GM19324 (cell line): ENCODE measurements around the gene UTP20.
"Not testable (repeated sequence)": the region's sequence is repeated elsewhere in the genome, so short reads cannot be mapped to it uniquely, and the experiment has no call there.

Experiments used
- ATAC-seq: cut with Tn5 transposase; IDR thresholded peaks from one replicate; pipeline ENCODE4 v1.9.1; 2021; ENCODE audit warnings: mild to moderate bottlenecking, moderate library complexity; ENCODE audit not compliant: unreplicated experiment, low FRiP score

Gene UTP20

DNA sequence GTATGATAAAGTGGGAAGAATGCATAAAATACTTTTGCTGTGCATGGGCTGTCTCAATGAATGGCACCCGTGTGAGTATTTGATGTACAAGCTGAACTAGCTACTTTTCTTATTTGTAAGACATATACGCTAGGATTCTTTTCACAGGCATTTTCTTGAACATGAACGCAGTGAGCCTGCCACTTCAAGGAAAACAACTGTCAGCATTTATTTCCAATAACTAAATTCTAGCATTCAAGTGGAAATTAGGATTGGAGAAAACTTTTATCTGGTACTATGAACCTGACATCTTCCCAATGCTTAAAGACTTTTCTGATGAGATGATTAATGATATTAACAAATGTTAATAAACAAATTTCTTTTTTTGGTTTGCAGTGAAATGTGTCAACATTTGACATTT is 45.7 kb downstream of the UTP20 start:
- ATAC-seq, result no peak

DNA sequence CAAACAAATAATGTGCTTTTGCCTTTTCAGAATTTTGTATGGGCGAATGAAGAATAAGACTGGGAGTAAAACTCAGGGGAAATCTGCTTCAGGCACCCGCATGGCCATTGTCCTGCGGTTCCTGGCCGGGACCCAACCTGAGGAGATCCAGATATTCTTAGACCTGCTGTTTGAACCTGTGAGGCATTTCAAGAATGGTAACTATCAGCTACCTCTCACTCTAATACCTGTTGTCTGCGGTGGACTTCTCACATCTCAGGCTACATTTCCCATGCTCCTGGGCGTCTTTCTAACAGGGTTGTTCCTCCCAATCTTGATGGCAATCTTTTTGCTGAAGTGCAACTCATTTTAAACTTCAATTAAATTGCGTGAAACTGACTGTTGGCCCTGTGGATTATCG is 47.1 kb downstream of the UTP20 start:
- ATAC-seq, result no peak

DNA sequence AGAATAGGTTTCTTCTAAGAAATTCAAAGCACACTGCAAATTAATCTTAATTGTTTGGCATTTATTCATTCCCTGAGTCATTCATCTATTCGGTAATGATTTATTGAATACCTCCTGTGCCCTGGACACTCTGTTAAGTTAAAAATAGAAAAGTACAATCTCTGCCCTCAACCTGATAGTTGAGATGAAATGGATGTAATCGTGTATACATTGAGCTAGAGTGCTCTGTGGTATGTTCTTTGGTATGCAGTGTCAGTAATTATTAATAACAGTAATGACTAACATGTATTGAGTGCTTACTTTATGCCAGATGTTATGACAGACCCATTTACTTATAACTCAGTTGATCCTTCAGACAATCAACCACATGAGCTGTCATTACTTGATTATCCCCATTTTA is 47.6 kb downstream of the UTP20 start:
- no peak for ATAC-seq

DNA sequence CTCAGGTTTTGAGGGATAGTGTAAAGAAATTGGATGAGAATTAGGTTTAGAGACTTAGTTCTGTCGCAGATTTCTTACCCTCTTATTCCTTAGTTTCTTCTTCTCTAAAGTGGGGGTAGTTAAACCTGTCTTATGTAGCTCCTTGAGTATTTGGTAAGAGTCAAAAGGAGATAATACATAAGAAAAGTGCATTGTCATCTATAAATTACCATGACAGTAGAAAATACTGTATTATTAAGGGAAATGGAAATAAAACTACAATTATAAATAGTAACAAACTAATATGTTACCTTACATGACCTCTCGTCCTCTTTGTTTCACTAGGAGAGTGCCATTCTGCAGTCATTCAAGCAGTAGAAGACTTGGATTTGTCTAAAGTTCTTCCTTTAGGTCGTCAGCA is 49.0 kb downstream of the UTP20 start:
- ATAC-seq, result no peak

GRCh38 chr12:101330631-101331030 is 50.7 kb downstream of the UTP20 start:
- no peak for ATAC-seq

- ATAC-seq, result no peak
These were observed 56.5 kb downstream of the UTP20 start for GRCh38 chr12:101336437-101336836.

DNA sequence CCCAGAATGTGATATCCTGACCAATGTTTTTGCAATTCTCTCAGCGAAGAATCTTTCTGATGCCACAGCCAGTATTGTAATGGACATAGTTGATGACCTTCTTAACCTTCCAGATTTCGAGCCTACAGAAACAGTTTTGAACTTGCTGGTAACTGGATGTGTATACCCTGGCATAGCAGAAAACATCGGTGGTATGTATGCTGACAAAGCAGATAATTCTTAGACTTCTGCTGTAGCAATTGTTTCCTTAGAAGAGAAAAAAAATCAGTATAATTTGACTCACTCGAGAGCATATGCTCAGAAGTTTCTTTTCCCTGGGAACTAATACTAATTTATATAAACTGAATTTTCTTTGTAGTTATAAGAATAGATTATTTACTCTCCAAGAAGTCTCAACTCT is 58.2 kb downstream of the UTP20 start:
- no peak for ATAC-seq

DNA sequence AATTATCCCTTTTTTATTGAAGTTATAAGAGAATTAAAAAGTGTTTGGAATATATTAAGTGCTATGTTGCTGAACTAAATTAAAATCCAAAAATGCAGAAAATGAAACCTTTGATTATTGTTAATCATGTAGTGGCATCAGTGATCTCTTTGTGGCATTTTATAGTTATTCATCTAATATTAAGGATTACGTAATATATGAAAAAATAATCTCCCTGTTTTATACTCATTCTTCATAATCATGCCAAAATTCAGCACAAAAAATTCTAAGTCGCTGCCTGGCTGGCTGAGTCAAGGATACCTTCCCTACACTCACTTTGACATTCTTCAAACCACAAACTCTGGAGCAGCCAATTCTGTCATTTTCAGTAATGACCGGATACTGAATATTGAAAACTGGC is 64.0 kb downstream of the UTP20 start:
- no peak for ATAC-seq

- ATAC-seq, result no peak
These were observed 71.8 kb downstream of the UTP20 start for GRCh38 chr12:101351682-101352081.

DNA sequence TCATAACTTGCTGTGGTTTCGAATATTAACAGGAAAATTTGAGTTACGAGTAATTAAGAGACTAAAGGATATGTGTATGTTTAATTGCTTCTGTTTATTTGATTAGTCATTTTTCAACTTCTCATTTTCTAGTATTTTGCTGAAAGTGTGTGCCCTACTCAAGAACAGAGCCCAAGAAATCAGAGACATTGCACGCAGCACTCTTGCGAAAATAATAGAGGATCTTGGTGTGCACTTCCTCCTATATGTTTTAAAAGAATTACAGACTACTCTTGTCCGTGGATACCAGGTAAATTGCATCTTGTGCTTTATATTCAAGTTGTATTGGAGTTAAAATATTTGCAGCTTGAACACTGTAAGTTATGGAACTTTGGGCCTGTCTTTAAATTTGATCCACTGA is 76.9 kb downstream of the UTP20 start:
- no peak for ATAC-seq

DNA sequence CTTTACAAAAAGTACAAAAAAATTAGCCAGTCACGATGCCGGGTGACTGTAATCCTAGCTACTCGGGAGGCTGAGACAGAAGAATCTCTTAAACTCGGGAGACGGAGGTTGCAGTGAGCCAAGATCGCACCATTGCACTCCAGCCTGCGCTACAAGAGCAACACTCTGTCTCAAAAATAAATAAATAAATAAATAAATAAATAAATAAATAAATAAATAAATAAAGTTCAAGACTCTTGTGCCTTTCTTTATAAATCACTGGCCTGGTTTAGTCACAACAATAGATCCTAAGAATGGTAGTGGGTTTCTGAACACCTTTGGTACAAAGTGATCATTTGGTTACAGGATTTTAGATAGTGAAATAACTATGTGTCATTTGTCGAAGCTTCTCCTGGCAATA is 81.5 kb downstream of the UTP20 start:
- no peak for ATAC-seq

DNA sequence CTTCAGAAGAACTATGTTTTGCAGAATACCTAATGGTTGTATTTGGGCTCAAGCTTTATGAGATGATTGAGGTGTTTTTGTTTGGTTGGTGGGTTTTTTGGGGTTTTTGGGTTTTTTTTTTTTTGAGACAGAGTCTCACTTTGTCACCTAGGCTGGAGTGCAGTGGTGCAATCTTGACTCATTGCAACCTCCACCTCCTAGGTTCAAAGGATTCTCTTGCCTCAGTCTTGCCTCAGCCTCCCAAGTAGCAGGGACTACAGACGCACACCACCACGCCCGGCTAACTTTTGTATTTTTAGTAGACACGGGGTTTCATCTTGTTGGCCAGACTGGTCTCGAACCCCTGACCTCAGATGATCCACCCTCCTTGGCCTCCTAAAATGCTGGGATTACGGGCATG is 88.1 kb downstream of the UTP20 start:
- ATAC-seq, result no peak

DNA sequence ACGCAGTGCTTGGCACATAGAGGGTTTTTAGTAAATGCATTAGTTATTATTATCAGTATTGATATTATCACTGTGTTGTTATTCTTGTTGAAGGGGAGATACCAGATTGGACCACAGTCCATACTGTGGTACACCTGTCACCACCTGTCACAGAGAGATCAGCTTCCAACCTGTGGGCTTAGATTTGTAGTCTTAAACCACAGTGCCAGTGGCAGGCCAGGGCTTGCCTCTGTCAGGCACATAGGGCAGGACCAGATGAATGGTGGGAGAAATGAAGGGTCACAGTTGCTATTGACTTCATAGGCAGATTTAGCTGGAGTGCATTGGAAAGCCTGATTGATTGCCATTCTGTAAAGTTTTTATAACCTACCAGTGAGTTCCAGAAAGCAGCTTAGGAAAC is 92.5 kb downstream of the UTP20 start:
- no peak for ATAC-seq

- no peak for ATAC-seq
These were observed 95.7 kb downstream of the UTP20 start for GRCh38 chr12:101375573-101375972.

GRCh38 chr12:101379149-101379548 is 99.2 kb downstream of the UTP20 start:
- ATAC-seq, result no peak

DNA sequence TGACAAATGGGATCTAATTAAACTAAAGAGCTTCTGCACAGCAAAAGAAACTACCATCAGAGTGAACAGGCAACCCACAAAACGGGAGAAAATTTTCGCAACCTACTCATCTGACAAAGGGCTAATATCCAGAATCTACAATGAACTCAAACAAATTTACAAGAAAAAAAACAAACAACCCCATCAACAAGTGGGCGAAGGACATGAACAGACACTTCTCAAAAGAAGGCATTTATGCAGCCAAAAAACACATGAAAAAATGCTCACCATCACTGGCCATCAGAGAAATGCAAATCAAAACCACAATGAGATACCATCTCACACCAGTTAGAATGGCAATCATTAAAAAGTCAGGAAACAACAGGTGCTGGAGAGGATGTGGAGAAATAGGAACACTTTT is 111.3 kb downstream of the UTP20 start:
- not testable (repeated sequence) for ATAC-seq

GRCh38 chr12:101407049-101407435 is 127.1 kb downstream of the UTP20 start:
- ATAC-seq, result peak; percentile 13

DNA sequence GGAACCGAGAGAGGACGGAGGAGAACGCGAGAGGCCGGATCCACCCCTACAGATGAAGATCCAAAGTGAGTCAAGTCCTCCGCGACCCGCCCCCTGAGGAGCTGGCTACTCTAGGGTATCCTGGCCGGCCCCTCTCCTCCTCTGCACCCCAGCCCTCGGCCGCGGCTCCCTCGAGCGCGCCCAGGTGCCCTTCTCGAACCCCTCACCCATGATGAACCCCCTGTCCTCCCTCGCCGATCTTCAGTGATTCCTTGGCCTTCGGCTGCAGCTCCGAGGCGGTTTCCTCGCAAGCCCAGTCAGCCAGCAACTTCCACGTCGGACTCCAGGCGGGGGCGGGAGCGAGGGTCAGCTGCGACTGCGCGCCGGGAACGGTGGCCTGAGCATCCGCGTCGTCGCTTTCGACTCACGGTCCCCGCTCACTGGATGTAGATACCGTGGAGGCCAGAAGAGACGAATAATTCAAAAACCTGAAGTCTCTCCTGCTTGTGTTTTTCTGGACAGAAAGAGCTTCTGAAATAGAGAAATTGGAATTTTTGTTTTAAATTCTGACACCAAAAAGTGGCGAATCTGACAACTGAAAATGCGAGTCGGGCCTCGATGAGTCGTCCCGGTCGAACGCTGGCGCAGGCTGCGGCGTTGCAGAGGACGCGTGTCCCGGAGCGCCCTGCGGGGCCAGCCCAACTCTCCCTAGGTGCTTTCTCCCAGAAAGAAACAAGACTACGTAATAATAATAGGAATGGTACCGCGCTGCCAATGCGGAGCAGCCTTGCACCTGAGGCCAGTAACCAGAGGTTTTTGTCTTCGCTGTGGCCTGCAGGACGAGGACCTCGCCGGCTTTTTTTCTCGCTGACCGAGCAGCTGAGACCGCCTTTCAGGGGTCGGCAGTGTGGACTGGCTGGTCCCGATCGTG is 127.8 kb downstream of the UTP20 start, which contains the start of gene ARL1:
TSS of gene ARL1 (minus strand) at position 337 of the 910 bp plus-strand sequence. CDS start at position 210, 127 bp downstream.
- ATAC-seq, result peak; percentile 86

DNA sequence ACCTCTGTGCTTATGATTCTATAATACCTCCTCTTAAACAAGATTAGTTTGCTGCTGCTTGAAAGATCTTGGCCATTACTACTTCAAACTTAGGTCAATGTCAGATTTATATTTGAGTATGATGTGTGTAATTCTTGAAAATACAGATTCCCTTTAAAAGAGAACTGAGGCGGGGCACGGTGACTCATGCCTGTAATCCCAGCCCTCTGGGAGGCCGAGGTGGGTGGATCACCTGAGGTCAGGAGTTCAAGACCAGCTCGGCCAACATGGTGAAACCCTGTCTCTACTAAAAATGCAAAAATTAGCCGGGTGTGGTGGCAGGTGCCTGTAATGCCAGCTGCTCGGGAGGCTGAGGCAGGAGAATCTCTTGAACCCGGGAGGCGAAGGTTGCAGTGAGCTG is 130.3 kb downstream of the UTP20 start:
- not testable (repeated sequence) for ATAC-seq

GRCh38 chr12:101414533-101415119 is 134.7 kb downstream of the UTP20 start:
- ATAC-seq, result no peak

- no peak for ATAC-seq
These were observed 135.3 kb downstream of the UTP20 start for GRCh38 chr12:101415228-101415627.

GRCh38 chr12:101422066-101422465 is 142.2 kb downstream of the UTP20 start:
- ATAC-seq, result not testable (repeated sequence)
